Measurements from ENCODE around the gene ERC1. TPM values are rescaled to one million over a fixed set of nuclear protein-coding genes. Genes with fewer than 3 reads are reported as not detected.

The ERC1 gene
- total RNA-seq, 2 donors from 2014 or later: 53.2 to 53.4 TPM

GRCh38 chr12:1464925-1465324 lies 473.9 kb downstream of the ERC1 start:
- DNase-seq: no peak
- intact Hi-C loops (cut with DNase I): no loop called here

DNA sequence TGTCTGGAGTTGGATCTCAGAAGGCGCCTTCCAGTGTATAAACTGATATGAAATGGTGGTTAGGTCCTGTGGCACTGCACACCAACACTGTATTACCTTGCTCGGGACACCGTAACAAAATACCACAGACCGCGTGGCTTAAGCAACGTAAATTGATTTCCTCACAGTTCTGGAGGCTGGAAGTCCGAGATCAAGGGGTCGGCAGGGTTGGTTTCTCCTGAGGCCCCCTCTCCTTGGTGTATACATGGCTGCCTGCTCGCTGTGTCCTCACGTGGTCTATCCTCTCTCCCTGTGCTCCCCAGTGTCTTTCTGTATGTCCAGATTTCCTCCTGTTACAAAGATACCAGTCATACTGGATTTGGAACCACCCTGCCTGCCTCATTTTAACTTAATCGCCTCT lies 475.0 kb downstream of the ERC1 start:
- DNase-seq (no peak), ATAC-seq (no peak)
- intact Hi-C loops (cut with DNase I): no loop called here

More at GRCh38 chr12:1464925-1465324, 473.9 kb downstream of the ERC1 start:
- no peak for ATAC-seq

DNA sequence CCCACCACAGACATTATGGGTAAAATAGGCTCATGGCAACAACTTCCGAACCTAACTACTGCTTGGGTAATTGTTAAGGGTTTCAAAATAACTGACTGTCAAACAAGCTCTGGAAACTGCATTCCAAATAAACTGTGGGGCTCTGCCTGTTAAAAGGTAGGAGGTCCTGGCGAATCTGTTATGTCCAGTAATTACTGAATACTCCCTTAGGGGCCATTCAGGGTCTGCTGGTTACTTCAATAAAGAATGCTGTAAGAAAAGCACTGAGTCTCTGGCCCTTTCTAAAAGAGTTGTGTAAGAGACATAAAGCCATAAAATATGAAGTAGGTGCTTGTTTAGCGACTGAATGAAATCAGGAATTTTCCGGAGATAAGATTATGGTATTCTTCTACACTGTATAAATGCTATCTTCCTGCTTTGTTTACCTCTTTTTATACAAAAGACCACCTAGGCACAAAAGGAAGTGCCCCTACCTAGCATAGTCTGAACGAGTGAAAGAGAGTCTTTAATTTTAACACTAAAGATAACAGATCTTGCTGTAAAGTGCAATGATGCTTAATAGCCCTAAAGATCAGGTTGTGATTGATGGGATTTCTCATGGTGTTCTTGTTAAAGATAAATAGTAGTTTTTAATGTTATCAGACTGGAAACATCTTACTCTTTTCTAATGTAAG lies 475.6 kb downstream of the ERC1 start:
- DNase-seq (no peak), ATAC-seq (no peak)
- intact Hi-C loops (cut with DNase I): no loop called here

- intact Hi-C loops (cut with DNase I): no loop called here
- no peak for ATAC-seq
Measured at GRCh38 chr12:1467710-1468109, 476.7 kb downstream of the ERC1 start.

GRCh38 chr12:1469070-1469469 lies 478.0 kb downstream of the ERC1 start:
- ATAC-seq (peak; percentile 14 to 24), DNase-seq (no peak)
- intact Hi-C loops (cut with DNase I): no loop called here

More at GRCh38 chr12:1467710-1468109, 476.7 kb downstream of the ERC1 start:
- no peak for DNase-seq

DNA sequence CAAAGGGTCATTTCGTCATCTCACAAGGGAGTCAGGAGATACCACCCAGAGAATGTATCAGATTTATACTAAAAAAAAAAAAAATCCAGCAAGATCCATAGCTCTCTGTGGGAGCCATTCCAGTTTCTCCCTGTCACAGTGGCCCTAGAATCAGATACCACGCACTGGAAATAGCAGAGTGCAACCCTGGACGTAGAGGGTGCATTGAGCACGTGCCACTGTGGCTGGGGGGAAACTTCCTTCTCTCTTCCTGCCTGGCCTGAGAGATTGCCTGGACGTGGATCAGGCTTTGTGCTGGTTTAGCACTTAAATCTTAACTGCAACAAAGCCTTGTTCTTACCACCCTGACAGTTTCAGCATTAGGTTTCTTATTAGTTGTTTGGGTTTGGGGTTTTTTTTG lies 479.0 kb downstream of the ERC1 start:
- intact Hi-C loops (cut with DNase I): no loop called here

DNA sequence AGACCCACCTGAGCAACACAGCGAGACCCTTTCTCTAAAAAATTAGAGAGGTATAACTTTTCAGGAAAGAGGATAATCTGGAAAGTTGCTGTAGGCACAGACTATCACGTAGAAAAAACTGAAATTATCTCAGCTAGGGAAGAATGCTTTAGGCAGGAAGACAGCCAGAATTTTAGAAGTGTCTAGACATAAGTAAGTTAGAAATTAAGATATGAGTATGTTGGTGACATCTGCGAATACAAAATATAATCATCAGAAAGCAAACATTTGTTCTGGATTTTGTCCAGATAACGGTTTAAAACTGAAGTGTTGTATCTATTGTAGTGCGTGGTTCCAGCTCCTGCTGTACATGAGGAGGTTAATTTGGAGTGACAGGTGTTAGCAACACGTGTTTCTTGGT lies 480.2 kb downstream of the ERC1 start:
- DNase-seq: no peak
- ATAC-seq: no peak
- intact Hi-C loops (cut with DNase I): no loop called here

More for the DNA sequence above, 479.0 kb downstream of the ERC1 start:
- peak; percentile 37 for DNase-seq
- peak; percentile 27 to 66 for ATAC-seq

DNA sequence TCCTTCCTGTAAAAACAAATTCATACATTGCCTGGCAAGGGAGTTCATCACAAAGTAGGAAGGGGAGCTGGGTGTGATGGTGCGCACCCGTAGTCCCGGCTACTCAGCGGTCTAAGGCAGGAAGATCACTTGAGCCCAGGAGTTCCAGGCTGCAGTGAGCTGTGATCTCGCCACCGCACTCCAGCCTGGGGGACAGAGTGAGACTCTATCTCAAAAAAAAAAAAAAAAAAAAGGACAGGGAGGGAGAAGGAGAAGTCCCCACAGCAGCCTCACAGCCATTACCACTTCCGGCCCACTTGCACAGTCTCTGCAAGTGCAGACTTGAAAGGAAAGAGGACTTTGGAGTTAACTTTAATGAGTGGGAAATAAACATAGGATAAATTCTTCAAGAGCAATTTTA lies 482.4 kb downstream of the ERC1 start:
- no peak for ATAC-seq
- DNase-seq: no peak
- intact Hi-C loops (cut with DNase I): no loop called here

DNA sequence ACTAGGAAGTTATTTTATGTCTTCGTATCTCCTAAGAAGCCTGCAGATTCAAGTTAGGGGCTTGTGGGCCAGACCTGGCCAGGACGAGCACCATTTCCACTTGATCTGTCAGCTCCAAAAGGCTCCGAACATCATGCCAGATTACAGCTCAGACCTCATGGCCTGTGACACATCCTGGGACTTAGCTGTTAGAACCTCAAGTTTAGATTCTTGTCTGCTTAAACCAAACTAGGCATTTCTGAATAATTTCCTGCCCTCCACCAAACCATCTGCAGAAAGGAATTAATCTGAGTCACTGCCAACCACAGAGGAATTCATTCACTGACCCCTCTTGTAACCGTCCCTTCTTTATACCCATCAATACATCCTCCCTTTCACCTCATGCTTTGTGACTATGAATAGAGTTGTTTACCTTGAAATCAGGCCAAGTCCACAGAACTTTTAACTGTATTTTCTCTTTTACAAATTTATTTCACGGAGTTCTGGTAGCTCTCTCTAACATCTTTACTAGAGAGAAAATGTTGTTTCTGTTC lies 483.1 kb downstream of the ERC1 start:
- intact Hi-C loops (cut with DNase I): no loop called here
- ATAC-seq (peak in 1 of 2 donors; percentile 72), DNase-seq (no peak)

DNA sequence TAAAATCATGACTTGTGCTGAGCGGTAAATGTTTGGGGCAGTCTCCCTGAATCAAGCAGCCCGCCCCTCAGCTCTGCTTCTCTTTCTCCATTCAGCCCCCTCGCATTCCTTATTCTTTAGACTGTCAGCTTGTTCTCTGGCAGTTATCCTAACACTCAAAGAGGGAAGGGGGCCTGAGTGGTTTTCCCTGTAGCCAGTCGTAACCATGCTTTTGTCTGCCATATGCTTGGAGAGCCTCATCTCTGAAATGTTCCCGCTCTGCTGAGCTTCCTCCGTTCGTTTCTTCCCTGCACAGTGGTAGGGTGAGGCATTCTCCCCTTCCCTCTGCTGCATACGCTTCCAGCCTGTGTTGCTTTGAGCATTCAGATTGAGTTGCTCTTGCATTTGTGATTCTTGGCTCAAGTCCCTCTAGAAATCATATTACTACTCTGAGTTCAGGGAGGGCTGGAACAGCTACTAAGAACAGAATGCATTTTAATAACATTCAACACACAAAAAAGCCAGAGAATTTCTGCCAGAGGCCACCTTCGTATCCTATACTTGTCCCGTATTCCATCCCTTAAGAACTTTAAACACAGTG lies 483.6 kb downstream of the ERC1 start:
- intact Hi-C loops (cut with DNase I): no loop called here
- ATAC-seq (peak; percentile 43 to 86), DNase-seq (no peak)

DNA sequence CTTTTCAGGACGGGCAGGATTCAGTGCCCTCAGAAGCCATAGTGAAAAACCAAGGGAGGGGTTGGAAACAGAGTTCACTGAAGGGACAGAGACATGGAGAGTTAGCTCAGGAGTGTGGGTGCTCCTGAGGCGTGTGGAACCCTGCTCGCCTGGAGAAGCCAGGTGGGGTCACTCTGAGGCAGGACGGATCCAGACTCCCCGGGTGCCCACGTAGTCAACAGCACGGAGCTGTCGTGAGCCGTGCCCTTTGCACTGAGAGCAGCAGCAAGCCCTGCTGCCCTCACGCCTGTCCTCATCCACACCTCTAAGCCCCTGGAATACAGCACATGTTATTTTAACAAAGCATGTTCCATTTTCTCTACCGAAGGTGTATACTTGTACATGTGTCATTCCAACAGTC lies 488.6 kb downstream of the ERC1 start:
- intact Hi-C loops (cut with DNase I): no loop called here
- DNase-seq: no peak
- no peak for ATAC-seq

GRCh38 chr12:1481326-1481725 lies 490.3 kb downstream of the ERC1 start:
- ATAC-seq: peak in 1 of 2 donors; percentile 53
- intact Hi-C loops (cut with DNase I): no loop called here
- DNase-seq: no peak

DNA sequence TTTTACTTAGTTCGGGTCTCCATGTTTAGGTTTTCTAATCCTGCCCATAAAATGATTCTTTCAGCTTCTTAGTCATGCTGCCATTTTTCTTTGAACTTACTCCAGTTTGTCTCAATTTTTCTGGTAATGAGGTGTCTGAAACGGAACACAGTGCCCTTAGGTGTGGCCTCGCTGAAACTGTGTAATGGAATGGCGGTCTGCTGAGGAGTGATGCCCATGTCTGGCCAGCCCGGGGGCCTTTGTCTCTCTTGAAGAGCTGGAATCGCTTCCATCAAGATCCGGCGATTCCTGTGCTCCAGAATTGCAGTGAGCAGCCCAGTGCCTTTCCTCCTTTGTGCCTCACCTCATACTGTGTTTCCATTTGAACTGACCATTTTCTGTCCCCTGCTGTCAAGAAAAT lies 490.9 kb downstream of the ERC1 start:
- intact Hi-C loops (cut with DNase I): no loop called here
- DNase-seq (no peak), ATAC-seq (no peak)

DNA sequence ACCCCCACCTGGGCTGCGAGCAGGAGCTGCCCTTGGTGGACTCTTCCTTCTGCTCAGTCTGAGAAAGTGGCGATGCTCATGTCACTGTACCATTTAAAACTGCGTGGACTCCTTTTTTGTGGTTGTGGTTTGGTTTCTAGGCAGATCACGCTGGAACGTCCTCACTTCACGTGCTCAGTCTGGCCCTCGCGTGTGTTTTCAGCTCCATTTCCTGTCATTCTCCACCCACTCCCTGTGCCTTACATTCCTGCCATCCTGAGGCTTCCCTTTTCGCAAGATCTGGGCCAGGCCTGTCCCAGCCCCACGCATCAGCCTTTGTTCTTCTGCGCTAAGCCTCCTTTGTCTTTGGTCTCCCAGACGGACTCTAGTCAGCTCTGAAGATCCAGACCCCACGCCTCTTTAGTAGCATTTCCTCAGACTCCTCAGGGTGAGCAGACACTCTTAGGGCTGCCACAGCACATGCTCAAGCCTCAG lies 497.9 kb downstream of the ERC1 start:
- intact Hi-C loops (cut with DNase I): no loop called here
- DNase-seq (no peak), ATAC-seq (peak in 1 of 2 donors; percentile 12)

DNA sequence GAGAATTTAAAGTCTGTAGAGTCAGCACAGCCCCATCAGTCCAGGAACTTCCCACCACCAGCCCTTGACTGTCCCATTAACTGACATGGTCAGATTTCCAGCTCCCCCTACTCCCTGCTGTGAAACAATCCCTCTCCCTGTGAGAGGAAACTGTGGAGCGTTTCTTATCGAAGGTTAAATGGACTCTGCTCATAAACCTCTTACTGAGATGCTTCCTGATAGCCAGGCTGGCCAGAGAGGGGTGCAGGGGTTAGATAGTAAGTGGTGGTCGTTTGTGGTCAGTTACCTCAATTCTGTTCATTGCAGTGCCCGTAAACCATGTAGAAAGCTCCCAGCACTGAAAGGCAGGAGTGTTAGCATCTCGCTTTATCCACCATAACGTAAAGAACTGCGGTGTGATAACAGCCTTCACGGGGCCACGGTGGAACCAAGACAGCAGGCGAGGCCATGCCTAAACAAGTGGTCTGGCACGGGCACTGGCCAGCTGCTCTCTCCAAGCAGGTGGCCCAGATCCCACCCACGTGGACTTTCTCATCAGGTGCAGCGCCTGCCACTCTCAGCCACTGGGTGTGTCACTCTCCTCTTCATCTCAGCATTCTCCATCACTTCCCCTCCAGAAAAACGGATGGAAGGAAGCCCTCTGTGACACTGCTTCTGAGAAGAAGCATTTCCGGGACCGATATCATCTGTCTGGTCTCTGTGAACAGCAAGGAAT lies 501.1 kb downstream of the ERC1 start:
- no peak for DNase-seq
- intact Hi-C loops (cut with DNase I): no loop called here
- ATAC-seq: no peak

DNA sequence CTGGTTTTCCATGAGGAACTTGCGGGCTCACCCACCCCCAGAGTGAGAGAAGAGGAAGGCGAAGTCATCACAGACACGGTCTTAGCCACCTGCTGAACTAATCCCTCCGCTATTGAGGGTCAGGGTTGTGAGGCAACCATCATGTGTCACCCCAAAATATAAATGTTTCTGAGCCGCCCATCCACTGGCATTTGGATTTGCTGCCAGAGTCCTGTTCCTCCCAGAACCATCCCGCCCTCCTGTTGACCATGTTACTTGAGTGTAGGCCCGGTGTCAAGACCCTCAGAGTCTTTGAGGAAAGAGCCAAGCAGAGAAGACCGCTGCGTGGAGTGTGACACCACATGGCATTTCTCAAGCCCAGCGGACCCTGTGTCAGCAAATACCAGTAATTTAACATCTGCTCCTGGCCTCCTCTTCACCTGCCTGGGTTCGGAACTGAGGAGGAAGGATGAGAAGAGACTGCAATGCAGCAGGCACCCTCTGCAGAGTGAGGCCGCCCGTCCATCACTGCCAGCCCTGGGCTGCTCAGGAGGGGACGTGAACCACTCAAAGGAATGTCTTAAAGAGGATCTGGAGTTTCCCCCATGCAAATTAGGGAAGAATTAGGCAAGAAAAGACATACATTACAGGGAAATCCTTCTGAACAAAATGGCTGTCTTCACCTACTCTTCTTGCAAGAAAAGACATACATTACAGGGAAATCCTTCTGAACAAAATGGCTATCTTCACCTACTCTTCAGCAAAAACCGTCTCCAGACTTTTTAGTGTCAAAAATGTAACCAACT lies 502.9 kb downstream of the ERC1 start:
- intact Hi-C loops (cut with DNase I): no loop called here
- no peak for ATAC-seq

DNA sequence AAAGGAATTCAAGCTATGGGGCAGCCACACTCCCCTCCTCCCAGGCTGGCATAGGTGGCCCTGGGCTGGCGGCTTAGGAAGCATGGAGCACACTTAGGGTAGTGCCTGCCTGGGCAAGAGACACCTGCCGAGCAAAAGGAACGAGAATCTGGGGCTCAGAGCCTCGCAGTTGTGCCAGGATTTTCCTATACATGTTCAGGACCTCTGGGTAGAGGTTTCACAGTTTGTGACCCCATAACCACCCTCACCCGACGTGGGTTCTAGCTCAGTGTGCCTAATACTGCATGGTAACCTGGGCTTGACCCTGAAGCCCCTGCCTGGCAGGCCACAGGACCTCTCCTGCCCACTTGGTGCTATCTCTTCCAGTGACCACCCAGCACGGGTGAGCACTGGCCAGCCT lies 503.8 kb downstream of the ERC1 start:
- intact Hi-C loops (cut with DNase I): no loop called here
- ATAC-seq (no peak), DNase-seq (no peak)

More for the DNA sequence above, 502.9 kb downstream of the ERC1 start:
- DNase-seq: no peak

GRCh38 chr12:1496162-1496900 lies 505.3 kb downstream of the ERC1 start:
- DNase-seq: no peak
- peak; percentile 54 to 61 for ATAC-seq
- intact Hi-C loops (cut with DNase I): no loop called here

DNA sequence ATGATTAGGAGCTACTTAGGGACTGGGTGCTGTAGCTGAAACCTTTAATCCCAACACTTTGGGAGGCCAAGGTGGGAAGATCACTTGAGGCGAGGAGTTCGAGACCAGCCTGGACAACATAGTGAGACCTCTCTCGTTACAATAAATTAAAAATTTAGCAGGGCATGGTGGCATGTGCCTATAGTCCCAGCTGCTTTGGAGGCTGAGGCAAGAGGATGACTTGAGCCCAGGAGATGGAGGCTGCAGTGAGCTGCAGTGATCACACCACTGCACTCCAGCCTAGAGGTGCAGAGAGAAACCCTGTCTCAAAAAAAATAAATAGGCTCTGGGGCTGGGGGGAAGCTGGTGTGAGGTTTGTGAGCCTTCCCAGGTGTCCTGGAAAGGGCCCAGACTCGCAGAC lies 506.1 kb downstream of the ERC1 start:
- no peak for ATAC-seq
- no peak for DNase-seq
- intact Hi-C loops (cut with DNase I): no loop called here
